Left forelimb (tissue), 1 donor: ENCODE data around the gene LMX1B.

Source experiments
- DNase-seq: peaks from one replicate; pipeline ENCODE4 v3.0.0-alpha.2; 2018; ENCODE audit warnings: low spot score

The LMX1B gene

DNA sequence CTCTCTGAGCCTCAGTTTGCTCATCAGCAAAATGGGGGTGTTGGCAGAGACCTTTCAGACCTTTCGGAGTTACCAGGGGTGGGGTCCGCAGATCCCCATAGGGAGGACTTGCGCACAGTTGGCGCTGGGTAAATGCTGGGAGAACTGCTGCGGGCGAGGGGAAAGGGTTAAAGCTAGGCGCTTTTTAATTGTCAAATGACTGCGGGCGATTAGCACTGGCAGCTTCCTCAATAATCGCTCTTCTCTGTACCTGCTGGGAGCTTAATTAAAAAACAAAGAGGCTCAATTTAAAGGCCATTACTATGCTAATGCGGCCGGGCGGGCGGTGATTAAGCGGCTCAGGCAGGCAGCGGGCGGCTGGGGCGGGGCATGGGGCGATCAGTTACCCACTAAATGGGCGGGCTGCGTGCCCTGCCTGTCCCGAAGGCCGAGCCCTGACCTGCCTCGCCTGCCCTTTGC lies 63.0 kb downstream of the LMX1B start:
- no peak for DNase-seq

DNA sequence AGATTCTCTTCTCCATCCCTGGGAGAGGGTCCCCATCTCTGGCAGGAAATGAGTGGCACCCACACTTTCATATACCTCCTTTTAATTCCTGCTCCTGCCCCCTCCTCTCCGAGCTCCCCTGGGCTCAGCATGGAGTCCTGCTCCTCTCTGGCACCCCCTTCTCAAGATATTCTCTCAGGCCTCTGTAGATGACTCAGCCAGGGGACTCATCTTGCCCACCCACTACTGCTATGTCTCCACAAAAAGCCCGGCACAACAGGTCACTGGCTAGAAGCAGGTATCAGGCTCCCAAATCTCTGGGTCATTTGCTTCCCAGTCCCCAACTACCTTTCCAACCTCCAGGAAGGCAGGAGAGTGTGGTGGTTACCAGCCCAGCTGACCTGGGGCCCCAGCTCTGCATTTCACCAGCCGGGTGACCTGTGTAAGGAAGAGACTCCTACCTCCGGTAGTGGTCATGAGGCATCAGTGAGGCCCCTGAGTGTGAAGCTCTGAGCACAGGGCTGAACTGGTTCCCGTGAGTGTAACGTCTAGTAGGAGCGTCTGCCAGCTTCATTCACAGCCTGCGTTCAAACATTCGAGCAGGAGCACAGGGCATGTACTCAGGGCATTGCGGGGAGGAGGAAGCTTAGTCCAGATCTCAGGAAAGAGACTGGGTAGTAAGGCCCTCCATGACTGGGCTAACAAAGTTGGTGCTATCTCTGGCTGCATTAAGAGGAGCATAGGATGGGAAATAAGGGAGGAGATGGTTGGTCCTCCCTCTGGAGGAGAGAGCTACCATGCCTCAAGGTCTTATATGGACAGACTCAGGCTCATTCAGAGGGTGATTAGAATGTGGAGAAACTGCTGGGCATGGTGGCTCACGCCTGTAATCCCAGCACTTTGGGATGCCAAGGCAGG lies 63.7 kb downstream of the LMX1B start:
- no peak for DNase-seq

GRCh38 chr9:126678989-126679388 lies 65.3 kb downstream of the LMX1B start:
- no peak for DNase-seq

GRCh38 chr9:126681336-126681735 lies 67.6 kb downstream of the LMX1B start:
- no peak for DNase-seq

GRCh38 chr9:126682113-126682810 lies 68.5 kb downstream of the LMX1B start:
- DNase-seq = no peak

DNA sequence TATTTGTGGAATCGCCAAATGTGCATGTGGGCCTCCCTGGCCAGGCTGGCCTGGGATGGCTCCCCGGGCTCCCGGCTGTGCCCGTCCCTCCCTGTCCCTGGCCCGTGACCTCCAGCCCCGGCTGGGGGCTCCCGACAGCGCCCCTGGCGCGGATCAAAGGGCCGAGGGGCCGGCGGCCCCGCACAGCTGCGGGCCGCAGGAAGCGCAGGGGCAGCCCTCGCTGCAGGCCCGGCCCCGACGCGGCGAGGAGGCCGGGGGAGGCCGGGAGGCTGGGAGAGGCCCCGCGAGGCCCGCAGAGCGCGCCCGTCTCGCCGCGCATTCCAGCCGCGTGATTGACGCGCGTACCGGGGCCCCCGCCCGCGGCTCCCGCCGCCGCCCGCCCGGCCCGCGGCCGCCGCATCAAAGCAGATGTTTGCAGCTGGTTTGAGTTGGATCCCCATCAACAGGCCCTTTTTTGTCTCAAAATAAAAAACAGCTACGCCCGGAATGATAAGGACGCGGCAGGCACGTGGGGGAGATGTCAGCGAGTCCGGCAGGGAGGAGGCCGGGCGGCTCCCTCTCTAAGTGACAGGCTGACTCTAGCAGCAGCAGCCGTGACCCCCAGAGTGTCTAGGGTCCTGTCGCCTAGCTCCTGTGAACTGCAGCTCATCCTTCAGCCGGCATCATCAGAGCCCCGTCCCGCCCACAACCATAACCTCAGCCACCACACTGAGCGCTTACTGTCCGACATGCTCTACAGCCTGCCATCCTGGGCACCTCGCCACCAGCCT lies 69.4 kb downstream of the LMX1B start:
- no peak for DNase-seq

- no peak for DNase-seq
Observed at GRCh38 chr9:126683698-126684044, 69.9 kb downstream of the LMX1B start.

GRCh38 chr9:126684345-126684744 lies 70.6 kb downstream of the LMX1B start:
- no peak for DNase-seq

- no peak for DNase-seq
Observed at GRCh38 chr9:126684965-126685465, 71.3 kb downstream of the LMX1B start.

GRCh38 chr9:126687930-126688461 lies 74.3 kb downstream of the LMX1B start:
- DNase-seq = no peak

DNA sequence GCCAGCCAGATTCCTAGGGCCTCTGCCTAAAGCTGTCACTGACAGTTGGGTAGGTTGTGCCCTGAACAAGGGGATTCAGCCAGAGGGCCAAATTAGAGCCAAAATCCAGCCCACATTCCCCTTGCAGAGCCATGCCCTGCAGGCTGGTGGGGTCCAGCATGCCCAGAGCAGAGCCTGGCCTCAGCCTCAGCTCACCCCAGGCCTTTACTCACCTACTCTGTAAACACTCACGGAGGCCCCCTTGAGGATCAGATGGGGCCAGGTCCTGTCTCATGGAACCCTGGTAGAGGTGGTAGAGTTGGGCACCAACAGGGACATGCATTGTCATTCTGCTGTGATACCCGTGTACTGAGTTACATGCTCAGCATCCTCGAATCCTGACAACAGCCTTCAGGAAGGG lies 74.9 kb downstream of the LMX1B start:
- DNase-seq = no peak

GRCh38 chr9:126689027-126689825 lies 75.5 kb downstream of the LMX1B start:
- DNase-seq = no peak

DNA sequence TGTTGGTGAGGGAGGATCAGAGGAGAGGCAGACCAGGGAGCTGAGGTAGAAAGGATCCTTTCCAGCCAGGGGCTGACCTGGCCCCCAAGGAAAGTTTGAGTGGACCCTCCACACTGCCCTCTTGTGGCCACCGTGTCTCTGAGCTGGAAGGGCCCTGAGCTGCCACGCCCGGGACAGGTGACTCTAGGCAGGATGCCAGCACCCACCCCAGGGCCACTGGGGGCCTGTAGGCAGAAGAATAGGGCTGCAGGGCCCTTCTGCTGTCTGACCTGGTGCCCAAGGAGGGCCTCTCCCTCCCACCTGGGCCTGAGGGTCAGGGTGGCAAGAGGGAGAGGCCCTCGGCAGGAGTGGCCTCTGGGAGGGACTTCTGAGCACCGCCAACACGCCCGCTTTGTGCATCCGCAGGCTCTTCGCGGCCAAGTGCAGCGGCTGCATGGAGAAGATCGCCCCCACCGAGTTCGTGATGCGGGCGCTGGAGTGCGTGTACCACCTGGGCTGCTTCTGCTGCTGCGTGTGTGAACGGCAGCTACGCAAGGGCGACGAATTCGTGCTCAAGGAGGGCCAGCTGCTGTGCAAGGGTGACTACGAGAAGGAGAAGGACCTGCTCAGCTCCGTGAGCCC lies 76.8 kb downstream of the LMX1B start:
- DNase-seq = no peak

DNA sequence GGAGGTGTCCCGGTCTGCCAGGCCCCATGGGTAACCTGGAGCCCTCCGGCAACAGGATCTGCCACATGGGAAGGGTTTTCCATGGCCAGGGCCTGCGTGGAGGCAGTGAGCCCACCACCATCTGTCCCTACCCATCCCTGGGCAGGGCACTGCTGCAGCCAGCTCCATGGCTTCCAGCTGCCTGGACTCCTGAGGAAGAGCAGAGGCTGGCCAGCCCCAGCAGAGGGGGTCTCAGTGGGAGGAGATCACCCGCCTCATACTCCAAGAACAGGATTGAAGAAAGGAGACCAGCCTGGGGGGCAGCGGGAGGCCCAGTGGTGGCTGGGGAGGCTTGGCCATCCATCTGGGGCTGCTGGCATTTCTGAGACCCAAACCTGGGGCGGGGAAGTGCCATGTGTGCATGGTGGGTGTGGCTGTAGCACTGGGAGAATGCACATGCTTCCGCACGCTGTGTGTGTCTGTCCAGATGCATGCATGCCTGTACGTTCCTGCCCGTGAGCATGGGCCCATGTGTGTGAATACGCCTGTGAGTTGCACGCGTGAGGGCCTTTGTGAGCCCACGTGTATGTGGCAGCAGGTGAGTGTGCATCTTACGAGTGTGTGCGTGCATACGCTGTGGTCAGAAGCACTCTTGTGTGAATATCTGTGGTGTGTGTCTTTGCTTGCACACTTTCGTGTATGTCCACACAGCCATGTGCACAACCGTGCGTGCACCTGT lies 78.5 kb downstream of the LMX1B start:
- no peak for DNase-seq

DNA sequence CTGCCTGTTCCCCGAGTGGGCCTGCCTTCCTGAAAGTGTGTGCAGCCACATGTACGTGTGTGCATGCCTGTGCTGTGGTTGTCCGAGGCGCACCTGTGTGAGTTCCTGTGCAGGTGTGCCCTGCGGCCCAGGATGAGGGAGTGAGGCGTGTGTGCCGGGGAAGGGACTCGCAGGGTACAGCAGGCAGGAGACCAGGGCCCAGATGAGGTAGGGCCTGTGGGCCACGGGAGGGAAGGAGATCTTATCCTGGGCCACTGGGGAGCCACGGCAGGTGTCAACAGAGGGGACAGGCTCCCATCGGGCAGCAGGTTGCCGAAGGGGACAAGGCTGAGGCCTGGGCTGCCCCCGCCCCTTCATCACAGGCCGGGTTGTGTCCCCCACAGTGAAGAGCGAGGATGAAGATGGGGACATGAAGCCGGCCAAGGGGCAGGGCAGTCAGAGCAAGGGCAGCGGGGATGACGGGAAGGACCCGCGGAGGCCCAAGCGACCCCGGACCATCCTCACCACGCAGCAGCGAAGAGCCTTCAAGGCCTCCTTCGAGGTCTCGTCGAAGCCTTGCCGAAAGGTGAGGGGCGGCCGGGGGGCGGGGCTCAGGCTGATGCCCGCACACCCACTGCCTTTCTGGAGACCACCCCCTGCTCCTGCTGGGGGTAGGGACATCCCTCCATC lies 79.2 kb downstream of the LMX1B start:
- DNase-seq = no peak

- DNase-seq = peak; percentile 63
Observed at GRCh38 chr9:126693428-126693944, 79.8 kb downstream of the LMX1B start.

- DNase-seq = peak; percentile 53
Observed at GRCh38 chr9:126694206-126695081, 80.7 kb downstream of the LMX1B start.

GRCh38 chr9:126695186-126695585 lies 81.5 kb downstream of the LMX1B start:
- no peak for DNase-seq
